GM21619 (cell line): ENCODE results near the gene PBX3.
"Not testable (repeated sequence)": the region's sequence is repeated elsewhere in the genome, so short reads cannot be mapped to it uniquely, and the experiment has no call there.

Experiments
- ATAC-seq: cut with Tn5 transposase; IDR thresholded peaks from one replicate; pipeline ENCODE4 v1.9.1; 2021; ENCODE audit not compliant: unreplicated experiment

The PBX3 gene

DNA sequence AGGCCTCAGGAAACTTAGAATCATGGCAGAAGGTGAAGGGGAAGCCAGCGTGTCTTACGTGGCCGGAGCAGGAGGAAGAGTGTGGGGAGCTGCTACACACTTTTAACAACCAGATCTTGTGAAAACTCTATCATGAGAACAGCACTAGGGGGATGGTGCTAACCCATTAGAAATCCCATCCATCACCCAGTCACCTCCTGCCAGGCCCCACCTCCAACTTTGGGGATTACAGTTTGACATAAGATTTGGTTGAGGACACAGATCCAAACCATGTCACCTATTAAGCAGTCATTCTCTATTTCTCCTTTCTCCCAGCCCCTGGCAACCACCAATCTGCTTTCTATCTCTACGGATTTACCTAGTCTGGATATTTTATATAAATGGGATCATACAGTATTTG is 26.9 kb downstream of the PBX3 start:
- ATAC-seq, result no peak

DNA sequence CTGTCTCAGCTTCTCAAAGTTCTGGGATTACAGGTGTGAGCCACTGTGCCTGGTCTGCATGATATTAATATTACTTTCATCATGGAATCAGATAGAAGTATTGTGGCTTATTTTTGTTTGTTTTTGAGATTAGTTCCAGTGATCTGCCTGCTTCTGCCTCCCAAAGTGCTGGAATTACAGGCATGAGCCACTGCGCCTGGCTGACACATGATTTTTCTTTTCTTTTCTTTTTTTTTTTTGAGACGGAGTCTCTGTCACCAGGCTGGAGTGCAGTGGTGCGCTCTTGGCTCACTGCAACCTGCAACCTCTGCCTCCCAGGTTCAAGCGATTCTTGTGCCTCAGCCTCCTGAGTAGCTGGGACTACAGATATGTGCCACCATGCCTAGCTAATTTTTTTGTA is 29.6 kb downstream of the PBX3 start:
- ATAC-seq, result not testable (repeated sequence)

DNA sequence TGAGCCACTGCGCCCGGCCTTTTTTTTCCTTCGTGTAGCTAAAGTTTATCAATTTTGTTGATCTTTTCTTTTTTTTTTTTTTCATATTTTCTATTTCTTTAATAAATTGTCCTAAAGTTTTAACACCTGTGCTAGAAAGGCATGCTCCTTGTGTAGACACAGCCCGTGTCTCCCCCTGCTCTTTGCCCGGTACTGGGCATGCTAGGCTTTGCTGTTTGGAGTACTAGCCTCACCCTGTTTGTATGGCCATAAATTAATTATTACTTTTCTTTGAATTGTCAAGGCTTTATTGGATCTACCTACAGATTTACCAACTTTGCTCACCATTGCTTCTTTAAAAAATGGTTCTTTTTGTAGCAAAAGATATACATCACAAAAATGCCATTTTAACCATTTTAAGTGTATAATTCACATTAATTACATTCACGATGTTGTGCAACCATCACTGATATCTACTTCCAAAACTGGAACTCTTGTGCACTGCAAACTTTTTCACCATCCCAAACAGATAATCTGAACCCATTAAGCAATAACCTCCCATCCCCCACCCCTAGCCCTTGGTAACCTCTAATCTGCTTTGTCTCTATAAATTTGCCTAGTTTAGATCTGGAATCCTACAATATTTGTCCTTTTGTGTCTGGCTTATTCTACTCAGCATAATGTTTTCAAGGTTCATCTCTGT is 31.5 kb downstream of the PBX3 start:
- not testable (repeated sequence) for ATAC-seq

DNA sequence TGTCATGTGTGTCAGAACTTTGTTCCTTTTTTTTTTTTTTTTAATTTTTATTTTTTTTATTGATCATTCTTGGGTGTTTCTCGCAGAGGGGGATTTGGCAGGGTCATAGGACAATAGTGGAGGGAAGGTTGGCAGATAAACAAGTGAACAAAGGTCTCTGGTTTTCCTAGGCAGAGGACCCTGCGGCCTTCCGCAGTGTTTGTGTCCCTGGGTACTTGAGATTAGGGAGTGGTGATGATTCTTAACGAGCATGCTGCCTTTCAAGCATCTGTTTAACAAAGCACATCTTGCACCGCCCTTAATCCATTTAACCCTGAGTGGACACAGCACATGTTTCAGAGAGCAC is 32.0 kb downstream of the PBX3 start:
- not testable (repeated sequence) for ATAC-seq

DNA sequence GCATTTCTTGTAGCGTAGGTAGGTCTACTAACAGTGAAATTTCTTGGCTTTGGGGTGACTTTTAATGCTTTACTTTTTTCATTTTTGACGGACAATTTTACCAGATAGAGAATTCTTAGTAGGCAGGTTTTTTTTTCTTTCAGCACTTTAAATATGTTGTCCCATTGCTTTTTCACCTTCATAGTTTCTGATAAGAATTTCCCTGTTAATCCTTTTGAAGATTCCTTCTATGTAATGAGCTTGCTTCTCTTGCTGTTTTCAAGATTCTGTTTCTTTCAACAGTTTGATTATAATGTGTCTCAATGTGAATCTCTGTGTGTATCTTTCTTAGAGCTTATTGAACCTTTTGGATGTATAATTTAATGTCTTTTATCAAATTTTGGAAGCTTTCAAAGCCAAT is 35.5 kb downstream of the PBX3 start:
- ATAC-seq, result no peak

DNA sequence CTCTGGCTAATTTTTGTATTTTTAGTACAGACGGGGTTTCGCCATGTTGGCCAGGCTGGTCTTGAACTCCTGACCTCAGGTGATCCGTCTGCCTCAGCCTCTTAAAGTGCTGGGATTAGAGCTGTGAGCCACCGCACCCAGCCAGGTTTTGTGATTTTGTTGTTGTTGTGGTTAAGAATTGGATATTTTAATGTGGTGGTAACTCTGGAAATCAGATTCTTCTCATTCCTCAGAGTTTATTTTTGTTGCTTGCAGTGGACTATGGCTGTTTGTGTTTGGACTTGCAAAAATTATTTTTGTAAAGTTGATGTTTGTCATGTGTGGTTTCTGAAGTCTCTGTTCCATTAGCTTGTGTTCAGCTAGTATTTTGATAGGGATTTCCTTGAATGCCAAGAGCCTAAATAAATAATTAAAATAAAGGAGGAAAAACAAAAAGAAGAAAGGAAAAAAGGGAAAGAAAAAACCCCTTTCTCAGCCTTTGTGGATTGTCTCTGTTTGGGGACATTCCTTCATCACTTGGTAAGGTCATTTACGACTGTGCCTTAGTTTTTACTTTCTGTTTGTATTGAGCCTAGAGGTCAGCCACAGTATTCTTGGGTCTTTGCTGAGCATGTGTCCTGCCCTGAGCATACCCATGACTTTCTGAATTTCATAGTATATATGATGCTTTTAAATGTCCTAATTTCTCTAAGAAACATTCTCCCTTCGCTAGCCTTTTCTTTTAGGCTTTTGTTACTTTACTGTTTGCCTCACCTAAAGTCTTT is 37.3 kb downstream of the PBX3 start:
- ATAC-seq, result no peak

DNA sequence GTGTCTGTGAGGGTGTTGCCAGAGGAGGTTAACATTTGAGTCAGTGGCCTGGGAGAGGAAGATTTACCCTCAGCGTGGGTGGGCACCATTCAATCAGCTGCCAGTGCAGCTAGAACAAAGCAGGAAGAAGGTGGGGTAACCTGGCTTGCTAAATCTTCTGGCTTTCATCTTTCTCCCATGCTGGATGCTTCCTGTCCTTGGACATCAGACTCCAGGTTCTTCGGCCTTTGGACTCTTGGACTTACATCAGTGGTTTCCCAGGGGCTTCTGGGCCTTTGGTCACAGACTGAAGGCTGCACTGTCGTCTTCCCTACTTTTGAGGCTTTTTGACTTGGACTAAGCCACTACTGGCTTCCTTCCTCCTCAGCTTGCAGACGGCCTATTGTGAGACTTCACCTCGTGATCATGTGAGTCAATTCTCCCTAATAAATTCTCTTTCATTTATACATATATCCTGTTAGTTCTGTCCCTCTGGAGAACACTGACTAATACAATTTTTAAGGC is 38.1 kb downstream of the PBX3 start:
- ATAC-seq, result no peak

DNA sequence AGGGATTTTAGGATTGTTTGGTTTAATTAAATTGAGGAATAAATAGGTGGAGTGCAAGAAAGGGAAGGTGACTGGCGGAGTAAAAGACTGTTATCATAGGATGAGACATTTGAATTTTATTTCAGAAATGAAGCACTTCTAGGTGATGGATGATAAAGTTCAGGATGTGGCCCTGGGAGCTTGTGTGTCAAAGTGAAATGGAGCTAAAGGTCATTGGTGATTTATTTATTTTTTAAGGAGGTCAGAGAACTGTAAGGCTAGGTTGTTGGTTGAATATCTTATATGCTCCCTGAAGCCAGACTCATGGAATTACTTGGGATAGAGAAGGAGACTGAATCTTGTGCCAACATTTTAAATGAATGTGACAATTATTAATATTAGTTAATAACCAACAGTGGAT is 40.5 kb downstream of the PBX3 start:
- no peak for ATAC-seq

DNA sequence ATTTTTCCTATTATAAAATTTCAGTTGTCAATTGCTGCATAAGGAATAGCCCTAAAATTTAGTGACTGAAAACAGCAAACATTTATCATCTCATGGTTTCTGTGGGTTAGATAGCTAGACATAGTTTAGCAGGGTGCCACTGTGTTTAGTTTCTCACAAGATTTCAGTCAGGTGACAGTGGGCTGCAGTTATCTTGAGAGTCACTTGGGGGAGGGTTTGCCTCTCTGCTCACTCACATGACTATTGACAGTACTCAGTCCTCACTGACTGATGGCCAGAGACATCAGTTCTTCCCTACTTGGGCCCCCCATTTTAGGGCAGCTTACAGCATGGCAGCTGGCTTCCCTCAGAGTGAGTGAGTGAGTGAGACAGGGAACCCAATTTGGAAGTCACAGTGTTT is 42.0 kb downstream of the PBX3 start:
- ATAC-seq, result no peak

DNA sequence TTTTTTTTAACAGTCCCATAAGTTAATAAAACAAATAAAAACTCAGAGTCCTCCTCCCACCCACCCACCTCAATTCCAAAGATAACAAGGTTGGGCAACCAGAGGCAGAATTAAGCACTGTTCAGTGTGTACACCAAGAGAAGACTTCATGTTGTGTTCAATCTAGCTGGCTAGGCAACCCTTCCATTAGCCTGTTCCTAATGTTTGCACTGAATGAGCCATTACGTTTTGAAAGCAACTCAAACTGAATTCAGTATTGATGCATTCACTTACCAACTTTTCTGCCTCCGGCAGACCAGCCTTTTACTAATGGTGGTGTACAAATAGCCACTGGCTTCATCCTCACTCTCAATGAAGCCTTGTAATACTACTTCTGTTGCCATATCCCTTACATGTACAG is 47.5 kb downstream of the PBX3 start:
- no peak for ATAC-seq

DNA sequence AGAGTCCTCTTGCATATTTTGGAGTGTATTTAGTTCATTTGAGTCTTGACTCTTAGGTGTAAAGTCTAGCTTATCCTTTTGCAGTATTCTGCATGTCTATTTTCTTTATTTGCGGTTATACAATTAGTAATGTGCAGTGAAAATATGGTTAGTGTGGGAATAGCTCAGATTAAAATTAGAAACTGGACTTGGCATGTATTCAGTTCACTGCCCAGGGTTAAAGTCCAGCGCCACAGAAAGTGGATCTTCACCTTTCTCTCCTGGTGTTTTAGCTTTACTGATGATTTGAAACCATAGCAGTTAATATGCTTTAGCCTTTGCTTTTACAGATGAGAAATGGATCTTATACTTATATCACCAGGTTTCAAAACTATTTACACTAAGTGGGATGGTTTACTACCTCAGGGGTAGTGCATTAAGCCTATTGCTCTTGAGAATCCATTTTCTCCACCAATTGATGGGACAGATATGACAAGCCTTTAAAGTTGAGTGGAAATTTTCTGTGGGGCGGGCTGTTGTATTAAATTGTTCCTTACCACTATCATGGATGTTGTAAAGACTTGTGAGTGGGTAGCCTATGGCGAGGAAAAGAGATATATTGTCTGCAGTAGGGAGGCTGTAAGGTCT is 48.9 kb downstream of the PBX3 start:
- no peak for ATAC-seq

DNA sequence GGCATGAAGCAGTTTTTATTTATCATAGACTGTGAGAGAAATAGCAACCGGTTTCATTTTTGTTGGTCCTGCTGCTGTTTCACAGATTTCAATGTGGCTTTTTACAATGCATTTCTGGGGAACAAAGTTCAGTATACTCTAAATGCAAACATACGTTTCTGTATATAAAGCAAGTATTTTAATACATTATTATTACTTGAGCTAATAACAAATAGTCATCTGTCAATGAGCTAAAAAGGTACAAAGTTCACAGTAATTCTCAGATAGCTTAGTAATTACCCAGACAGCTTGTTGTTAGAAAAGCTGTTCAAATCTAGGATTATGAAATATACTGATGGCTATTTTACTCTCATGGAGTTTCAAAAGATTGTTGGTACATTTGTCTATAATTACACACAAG is 50.8 kb downstream of the PBX3 start:
- no peak for ATAC-seq

DNA sequence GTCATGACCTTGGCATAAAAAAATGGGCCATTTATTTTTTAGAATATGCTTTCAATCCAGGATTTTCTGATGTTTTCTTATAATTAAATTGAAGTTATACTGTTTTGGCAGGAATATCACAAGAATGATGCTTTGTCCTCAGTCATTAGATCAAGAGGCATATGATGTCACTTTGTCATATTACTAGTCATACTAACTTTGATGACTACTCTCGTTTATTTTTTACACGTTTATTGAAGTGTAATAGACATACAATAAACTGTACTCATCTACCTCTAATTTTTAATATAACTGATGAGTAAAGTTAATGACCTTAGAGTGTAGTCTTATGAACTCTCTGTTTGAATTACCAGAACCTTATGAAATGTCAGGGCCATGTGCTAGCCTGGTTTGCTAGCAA is 56.4 kb downstream of the PBX3 start:
- ATAC-seq, result no peak

DNA sequence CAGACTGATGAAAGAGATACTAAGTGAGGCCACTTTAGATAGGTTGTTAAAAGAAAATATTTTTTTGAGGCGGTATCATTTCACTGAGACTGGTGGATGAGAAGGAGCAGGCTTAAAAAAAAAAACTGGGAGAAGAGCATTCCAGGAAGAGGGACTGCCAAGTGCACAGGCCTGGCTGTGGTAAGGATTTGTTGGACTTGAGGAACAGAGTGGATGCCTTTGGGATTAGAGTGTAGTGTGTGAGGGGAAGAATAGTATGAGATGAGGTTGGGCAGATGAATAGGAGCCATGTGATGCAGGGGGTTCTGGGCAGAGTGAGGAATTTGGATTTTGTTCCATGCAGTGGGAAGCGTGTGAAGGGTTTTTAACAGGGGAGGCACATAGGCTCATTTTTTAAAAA is 57.9 kb downstream of the PBX3 start:
- no peak for ATAC-seq

DNA sequence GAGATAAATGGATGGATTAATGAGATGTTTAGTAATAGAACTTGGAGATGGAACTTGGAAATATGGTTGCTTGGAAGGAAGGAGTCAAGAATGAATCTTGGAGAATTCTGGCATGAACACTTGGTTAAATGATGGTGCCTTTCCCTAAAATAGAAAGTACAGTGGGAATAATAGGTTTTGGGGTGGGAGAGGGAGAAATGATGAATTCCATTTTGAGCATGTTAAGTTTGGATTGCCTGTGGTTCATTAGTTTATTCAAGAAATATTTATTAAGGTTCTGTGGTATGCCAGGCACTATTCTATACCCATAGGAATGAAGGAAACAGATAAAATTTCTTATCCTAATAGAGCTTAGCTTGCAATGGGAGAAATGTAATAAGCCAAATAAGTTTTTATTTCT is 58.4 kb downstream of the PBX3 start:
- no peak for ATAC-seq

DNA sequence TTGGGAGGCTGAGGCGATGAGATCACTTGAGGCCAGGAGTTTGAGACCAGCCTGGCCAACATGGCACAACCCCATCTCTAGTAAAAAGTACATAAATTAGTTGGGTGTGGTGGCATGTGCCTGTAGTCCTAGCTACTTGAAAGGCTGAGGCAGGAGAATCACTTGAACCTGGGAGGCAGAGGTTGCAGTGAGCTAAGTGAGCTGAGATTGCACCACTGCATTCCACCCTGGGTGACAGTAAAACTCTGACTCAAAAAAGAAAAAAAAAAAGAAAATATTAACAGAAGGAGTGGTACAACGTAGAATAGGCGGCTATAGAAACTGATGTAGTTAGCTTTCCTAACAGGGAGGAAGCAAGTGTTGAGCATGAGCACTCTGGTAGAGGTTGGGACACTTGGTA is 59.9 kb downstream of the PBX3 start:
- ATAC-seq, result no peak

DNA sequence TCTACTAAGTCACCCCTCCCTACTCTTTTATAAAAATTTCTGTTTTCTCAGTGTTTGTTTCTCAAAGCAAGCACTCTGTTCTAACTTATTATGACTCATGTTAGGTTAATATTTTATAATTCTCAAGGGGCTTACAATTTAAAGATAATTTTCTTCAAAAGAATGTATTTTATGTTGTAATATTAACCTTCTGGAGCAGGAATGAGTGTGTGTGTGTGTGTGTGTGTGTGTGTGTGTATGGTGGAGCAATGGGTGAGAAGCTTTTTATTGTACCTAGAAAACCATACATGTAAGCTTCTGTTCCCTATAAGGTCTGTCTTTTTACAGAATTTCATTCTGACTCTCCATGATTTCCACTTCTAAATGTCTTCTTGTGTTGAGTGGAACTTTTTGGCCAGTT is 63.0 kb downstream of the PBX3 start:
- ATAC-seq, result no peak

DNA sequence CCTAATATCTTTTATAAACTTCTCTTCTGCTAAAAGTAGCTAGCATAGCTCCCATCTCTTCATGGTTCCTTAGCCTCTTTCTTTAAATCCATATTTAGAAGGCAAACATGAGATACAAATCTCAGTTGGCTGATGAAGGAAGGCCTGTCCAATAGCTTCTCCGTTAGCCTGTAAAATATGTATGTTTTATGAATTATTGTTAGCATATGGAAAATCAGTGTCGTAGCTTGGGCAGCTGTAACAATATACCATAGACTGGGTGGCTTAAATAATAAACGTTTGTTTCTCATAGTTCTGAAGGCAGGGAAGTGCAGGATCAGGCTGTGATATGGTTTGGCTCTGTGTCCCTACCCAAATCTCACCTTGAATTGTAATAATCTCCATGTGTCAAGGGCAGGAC is 63.8 kb downstream of the PBX3 start:
- no peak for ATAC-seq

DNA sequence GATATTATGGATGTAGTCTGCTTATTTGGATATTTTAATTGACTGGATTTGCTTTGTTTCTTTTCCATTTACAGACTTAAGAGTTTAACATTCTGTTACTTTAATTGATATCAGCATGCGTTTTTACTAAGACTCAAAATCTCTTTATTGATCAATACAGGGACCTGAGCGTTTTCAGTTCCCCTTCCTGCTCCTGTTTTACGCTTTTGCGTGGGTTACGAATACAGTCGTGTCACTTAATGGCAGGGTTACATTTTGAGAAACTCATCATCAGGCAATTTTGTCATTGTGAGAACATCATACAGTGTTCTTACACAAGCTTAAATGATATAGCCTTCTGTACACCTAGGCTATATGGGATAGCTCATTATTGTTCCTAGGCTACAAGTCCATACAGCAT is 65.2 kb downstream of the PBX3 start:
- ATAC-seq, result no peak

DNA sequence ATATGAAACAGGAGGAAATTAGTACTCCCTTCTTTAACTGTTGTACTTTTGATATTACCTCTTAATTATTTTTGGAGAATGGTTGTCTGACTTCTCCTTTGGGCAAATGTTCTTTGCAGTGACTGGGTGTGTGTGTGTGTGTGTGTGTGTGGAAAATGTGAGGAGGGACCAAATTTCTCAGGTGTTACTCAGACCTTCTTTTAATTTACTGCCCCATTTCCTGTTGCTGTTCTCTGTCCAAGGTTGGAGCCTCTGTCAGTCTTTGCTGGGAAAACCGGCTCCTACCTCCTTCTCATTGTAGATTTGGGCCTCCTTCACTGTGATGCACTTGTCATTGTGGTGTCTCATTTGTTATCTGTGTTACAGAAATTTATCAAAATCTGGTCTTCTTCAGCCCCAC is 68.4 kb downstream of the PBX3 start:
- no peak for ATAC-seq

DNA sequence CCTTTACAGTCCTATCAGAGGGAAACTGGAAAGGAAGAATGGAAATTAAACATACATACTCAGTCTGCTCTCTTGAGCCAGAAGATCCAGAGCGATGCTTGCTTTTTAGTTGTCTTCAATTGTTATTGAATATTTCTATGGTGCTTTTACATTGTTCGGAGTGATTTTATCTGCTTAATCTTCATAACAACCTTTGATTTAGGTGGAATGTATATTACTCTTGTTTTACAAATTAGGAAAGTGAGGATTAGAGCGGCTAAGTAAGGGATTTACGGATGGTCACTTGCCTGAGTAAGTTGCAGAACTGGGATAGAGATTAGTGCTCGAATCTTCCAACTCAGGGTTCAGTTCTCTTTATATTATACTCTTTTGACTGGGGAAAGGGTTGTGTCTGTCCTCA is 69.1 kb downstream of the PBX3 start:
- no peak for ATAC-seq

DNA sequence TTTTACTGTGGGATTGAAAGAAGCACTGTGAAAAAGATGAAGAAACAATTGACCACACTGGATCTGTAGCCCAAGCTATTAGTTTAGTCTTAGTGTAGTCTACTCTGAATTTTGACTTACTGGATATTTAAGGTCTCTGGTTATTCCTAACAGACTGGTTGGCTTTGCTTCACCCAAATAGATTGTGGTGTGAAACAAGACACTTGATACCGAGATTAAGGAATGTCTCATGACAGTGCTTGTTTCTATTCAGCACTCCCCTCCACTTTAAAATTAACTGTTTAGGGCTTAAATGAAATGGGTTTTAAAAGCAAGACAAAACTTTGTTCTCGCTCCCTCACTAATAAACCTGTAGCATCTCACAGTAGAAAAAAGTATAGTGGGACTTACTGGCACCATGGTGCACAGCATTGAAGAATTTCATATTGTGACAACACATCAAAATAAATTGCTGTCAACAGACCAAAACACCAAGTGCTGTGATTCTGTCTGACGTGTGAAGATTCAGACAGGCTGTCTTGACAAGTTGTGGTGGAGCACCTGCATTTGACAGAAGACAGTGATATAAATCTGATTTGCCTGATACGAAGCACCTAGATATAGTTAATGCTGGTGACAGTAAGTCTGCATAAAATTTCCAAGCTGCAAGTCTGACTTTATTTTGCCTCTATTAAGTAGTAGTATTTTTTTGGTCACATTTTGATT is 73.1 kb downstream of the PBX3 start:
- no peak for ATAC-seq
